HepG2 (cell line): Measurements from ENCODE around the gene SLC22A23. TPM values are rescaled to one million over a fixed set of nuclear protein-coding genes. Genes with fewer than 3 reads are reported as not detected.

ENCODE experiments used
- GPN1 ChIP-seq: sonication (generic); formaldehyde crosslinking; IDR thresholded peaks from 2 replicates; pipeline ENCODE4 v1.5.1; 2020; ENCODE audit warnings: missing genetic modification reagents, borderline replicate concordance
- HMG20B ChIP-seq: conservative IDR thresholded peaks from 2 replicates; pipeline ENCODE4 v1.6.1; 2016; ENCODE audit warnings: missing genetic modification reagents, missing compliant biosample characterization
- HOXD1 ChIP-seq: sonication (generic); formaldehyde crosslinking; IDR thresholded peaks from 2 replicates; pipeline ENCODE4 v1.5.0; 2020; ENCODE audit warnings: missing genetic modification reagents
- KAT8 ChIP-seq: IDR thresholded peaks from 2 replicates; pipeline ENCODE4 v1.6.1; 2016; ENCODE audit warnings: missing genetic modification reagents, missing compliant biosample characterization
- MED1 ChIP-seq: sonication (generic); formaldehyde crosslinking; IDR thresholded peaks from 2 replicates; pipeline ENCODE4 v1.4.0; 2020; ENCODE audit warnings: missing genetic modification reagents
- MTA3 ChIP-seq: sonication (generic); formaldehyde crosslinking; IDR thresholded peaks from 2 replicates; pipeline ENCODE4 v1.4.0; 2020; ENCODE audit warnings: missing genetic modification reagents
- MXI1 ChIP-seq: IDR thresholded peaks from 3 replicates; pipeline ENCODE4 v1.6.1; 2012; ENCODE audit warnings: low read depth, low read length, inconsistent platforms, borderline replicate concordance
- NCOR1 ChIP-seq: fragments of 200-600 bp; sonication (generic); IDR thresholded peaks from 2 replicates; pipeline ENCODE4 v1.7.0; 2017; ENCODE audit warnings: antibody characterized with exemption, low read length, borderline replicate concordance
- NONO ChIP-seq, 2 experiments: fragments of 450-650 bp in 1 of 2; sonication (generic) in 1 of 2; formaldehyde crosslinking in 1 of 2; IDR thresholded peaks in 1 of 2; conservative IDR thresholded peaks in 1 of 2; 2 replicates each; pipeline versions ENCODE4 v1.6.1 to v1.8.0; 2017 to 2022; ENCODE audit warnings: mild to moderate bottlenecking in 1 of 2, missing genetic modification reagents in 1 of 2, moderate library complexity in 1 of 2
- PHF20 ChIP-seq: sonication (generic); formaldehyde crosslinking; IDR thresholded peaks from 2 replicates; pipeline ENCODE4 v1.5.0; 2020; ENCODE audit warnings: mild to moderate bottlenecking, missing genetic modification reagents
- RFXAP ChIP-seq: sonication (generic); formaldehyde crosslinking; IDR thresholded peaks from 2 replicates; pipeline ENCODE4 v1.4.0; 2020; ENCODE audit warnings: missing genetic modification reagents, borderline replicate concordance
- SRF ChIP-seq: IDR thresholded peaks from 2 replicates; pipeline ENCODE4 v1.6.1; 2011; ENCODE audit warnings: mild to moderate bottlenecking, low read depth, low read length, moderate library complexity
- ZFP1 ChIP-seq: IDR thresholded peaks from 2 replicates; pipeline ENCODE4 v1.6.1; 2016
- ZMYM4 ChIP-seq: sonication (generic); formaldehyde crosslinking; IDR thresholded peaks from 2 replicates; pipeline ENCODE4 v1.8.1; 2023; ENCODE audit warnings: mild to moderate bottlenecking, missing genetic modification reagents
- ZNF124 ChIP-seq: sonication (generic); formaldehyde crosslinking; IDR thresholded peaks from 2 replicates; pipeline ENCODE4 v1.4.0; 2020; ENCODE audit warnings: missing genetic modification reagents
- ZNF331 ChIP-seq: sonication (generic); formaldehyde crosslinking; IDR thresholded peaks from 2 replicates; pipeline ENCODE4 v1.4.0; 2020; ENCODE audit warnings: missing genetic modification reagents
- ZNF510 ChIP-seq: sonication (generic); formaldehyde crosslinking; IDR thresholded peaks from 2 replicates; pipeline ENCODE4 v1.4.0; 2020; ENCODE audit warnings: low read depth, mild to moderate bottlenecking, missing genetic modification reagents
- ZNF543 ChIP-seq: sonication (generic); formaldehyde crosslinking; IDR thresholded peaks from 2 replicates; pipeline ENCODE4 v1.4.0; 2020; ENCODE audit warnings: mild to moderate bottlenecking, missing genetic modification reagents
- ZNF7 ChIP-seq: IDR thresholded peaks from 2 replicates; pipeline ENCODE4 v1.6.1; 2016; ENCODE audit warnings: missing biosample characterization, missing genetic modification reagents
- ZNF724P ChIP-seq: sonication (generic); formaldehyde crosslinking; IDR thresholded peaks from 2 replicates; pipeline ENCODE4 v1.8.0; 2022; ENCODE audit warnings: missing genetic modification reagents, borderline replicate concordance
- ZNF788 ChIP-seq: sonication (generic); formaldehyde crosslinking; IDR thresholded peaks from 2 replicates; pipeline ENCODE4 v1.5.0; 2020; ENCODE audit warnings: mild to moderate bottlenecking, missing genetic modification reagents, borderline replicate concordance
- ZSCAN25 ChIP-seq: sonication (generic); formaldehyde crosslinking; IDR thresholded peaks from 2 replicates; pipeline ENCODE4 v1.8.0; 2022; ENCODE audit warnings: mild to moderate bottlenecking, missing genetic modification reagents
- polyA plus RNA-seq, 8 experiments: library from polyadenylated mRNA; depleted of rRNA in 3 of 8; stranded (reverse) in 7 of 8; unstranded in 1 of 8; fragments of >200 nt; fragmentation: Illumina TruSeq in 4 of 8; extraction: Trizol in 4 of 8; gene quantifications; 2 replicates each; pipeline versions ENCODE4 v1.2.1 to v1.2.3, GENCODE V29; 2011 to 2016; ENCODE audit warnings: low read depth in 4 of 8, missing spikeins in 1 of 8, mixed read lengths in 1 of 8; ENCODE audit not compliant: insufficient read depth in 1 of 8
- total RNA-seq, 5 experiments: library from RNA; depleted of rRNA; stranded (reverse); fragments of >200 nt; fragmentation: Illumina TruSeq; extraction: Trizol; gene quantifications; 2 replicates each; pipeline ENCODE4 v1.2.3, GENCODE V29; 2016; ENCODE audit warnings: low read depth in 1 of 5
- TF ChIP-seq, protein P1 (sequence below): sonication (generic); formaldehyde crosslinking; IDR thresholded peaks from 2 replicates; pipeline ENCODE4 v1.4.0; 2020; ENCODE audit warnings: missing genetic modification reagents, borderline replicate concordance
- TF ChIP-seq, protein P2 (sequence below): IDR thresholded peaks from 2 replicates; pipeline ENCODE4 v1.6.1; 2016; ENCODE audit warnings: control low read depth
- TF ChIP-seq, protein P3 (sequence below): sonication (generic); formaldehyde crosslinking; IDR thresholded peaks from 2 replicates; pipeline ENCODE4 v1.4.0; 2020; ENCODE audit warnings: missing genetic modification reagents
- TF ChIP-seq, protein P4 (sequence below): sonication (generic); formaldehyde crosslinking; IDR thresholded peaks from 2 replicates; pipeline ENCODE4 v1.4.0; 2020; ENCODE audit warnings: missing genetic modification reagents, borderline replicate concordance

SLC22A23 gene
- total and polyA plus RNA-seq, 2 of the 13 experiments (the other 11 are each of a cell fraction or from before 2014, with no cell fraction given) = 11.8 to 17.5 TPM

DNA sequence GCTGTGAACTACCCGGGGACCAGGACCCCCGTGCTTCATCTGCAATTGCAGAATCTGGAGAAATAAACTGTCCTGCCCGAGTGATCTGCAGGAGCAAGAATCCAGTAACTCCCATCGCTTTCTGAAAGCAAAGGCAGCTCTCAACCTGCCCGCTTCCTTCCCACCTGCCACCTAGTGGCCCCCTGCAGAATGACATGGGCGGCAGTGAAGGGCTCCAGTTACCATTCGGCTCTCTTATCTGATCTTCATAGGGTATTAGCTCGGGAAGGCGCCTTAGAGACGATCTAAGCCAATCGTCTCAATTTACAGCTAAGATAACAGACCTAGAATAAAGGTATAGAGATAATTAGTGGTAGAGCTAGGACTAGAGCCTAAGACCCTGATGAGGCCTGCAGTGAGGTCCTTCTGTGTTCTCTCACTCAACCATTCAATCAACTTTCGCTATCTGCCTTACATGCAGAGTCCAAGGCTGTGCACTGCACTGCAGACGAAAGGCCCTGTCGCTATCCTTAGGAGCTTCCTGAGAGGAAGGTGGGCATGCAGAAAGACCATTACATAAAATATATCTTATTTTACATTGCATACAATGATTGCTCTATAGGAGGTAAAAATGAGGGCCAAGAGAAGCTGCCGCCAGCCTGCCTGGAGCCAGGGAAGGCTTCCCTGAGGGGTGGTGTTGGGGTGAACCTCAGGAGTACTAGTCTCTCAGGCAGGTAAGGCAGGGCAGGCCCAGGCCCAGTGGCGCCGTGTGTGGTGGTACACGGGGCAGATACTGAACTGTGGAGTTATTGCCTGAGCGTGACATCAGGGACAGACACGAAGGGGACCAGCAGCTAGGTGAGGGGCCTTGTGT lies 205.2 kb downstream of the SLC22A23 start (continued):
- TF ChIP-seq, protein P1, sequence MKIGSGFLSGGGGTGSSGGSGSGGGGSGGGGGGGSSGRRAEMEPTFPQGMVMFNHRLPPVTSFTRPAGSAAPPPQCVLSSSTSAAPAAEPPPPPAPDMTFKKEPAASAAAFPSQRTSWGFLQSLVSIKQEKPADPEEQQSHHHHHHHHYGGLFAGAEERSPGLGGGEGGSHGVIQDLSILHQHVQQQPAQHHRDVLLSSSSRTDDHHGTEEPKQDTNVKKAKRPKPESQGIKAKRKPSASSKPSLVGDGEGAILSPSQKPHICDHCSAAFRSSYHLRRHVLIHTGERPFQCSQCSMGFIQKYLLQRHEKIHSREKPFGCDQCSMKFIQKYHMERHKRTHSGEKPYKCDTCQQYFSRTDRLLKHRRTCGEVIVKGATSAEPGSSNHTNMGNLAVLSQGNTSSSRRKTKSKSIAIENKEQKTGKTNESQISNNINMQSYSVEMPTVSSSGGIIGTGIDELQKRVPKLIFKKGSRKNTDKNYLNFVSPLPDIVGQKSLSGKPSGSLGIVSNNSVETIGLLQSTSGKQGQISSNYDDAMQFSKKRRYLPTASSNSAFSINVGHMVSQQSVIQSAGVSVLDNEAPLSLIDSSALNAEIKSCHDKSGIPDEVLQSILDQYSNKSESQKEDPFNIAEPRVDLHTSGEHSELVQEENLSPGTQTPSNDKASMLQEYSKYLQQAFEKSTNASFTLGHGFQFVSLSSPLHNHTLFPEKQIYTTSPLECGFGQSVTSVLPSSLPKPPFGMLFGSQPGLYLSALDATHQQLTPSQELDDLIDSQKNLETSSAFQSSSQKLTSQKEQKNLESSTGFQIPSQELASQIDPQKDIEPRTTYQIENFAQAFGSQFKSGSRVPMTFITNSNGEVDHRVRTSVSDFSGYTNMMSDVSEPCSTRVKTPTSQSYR (CRISPR knock-in tag) = no peak
- TF ChIP-seq HMG20B (CRISPR knock-in tag) (no peak), ZMYM4 (peak; percentile 72), ZNF788 (no peak), ZNF724P (CRISPR knock-in tag) (no peak), GPN1 (CRISPR knock-in tag) (no peak), NCOR1 (no peak), ZNF124 (CRISPR knock-in tag) (peak; percentile 12; the same call in 1 of the 2 replicates), MXI1 (no peak), ZNF543 (CRISPR knock-in tag) (0 out of 2 replicates have a peak, but pooled peaks have one; percentile 22), HOXD1 (CRISPR knock-in tag) (no peak), ZNF510 (CRISPR knock-in tag) (no peak), NONO (IDR thresholded peaks at IDR 0.05) (no peak), NONO (CRISPR knock-in tag; conservative IDR thresholded peaks at IDR 0.05) (no peak), MTA3 (CRISPR knock-in tag) (no peak), RFXAP (no peak), ZFP1 (CRISPR knock-in tag) (no peak), SRF (no peak), KAT8 (peak; percentile 44; the same call in 1 of the 2 replicates), PHF20 (CRISPR knock-in tag) (no peak), ZNF7 (CRISPR knock-in tag) (no peak), MED1 (CRISPR knock-in tag) (0 out of 2 replicates have a peak, but pooled peaks have one; percentile 28), ZNF331 (CRISPR knock-in tag) (peak; percentile 62; the same call in 1 of the 2 replicates), ZSCAN25 (CRISPR knock-in tag) (no peak)
- TF ChIP-seq, protein P2, sequence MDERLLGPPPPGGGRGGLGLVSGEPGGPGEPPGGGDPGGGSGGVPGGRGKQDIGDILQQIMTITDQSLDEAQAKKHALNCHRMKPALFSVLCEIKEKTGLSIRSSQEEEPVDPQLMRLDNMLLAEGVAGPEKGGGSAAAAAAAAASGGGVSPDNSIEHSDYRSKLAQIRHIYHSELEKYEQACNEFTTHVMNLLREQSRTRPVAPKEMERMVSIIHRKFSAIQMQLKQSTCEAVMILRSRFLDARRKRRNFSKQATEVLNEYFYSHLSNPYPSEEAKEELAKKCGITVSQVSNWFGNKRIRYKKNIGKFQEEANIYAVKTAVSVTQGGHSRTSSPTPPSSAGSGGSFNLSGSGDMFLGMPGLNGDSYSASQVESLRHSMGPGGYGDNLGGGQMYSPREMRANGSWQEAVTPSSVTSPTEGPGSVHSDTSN (CRISPR knock-in tag) = no peak
- TF ChIP-seq, protein P3, sequence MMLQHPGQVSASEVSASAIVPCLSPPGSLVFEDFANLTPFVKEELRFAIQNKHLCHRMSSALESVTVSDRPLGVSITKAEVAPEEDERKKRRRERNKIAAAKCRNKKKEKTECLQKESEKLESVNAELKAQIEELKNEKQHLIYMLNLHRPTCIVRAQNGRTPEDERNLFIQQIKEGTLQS (CRISPR knock-in tag) = no peak
- TF ChIP-seq, protein P4, sequence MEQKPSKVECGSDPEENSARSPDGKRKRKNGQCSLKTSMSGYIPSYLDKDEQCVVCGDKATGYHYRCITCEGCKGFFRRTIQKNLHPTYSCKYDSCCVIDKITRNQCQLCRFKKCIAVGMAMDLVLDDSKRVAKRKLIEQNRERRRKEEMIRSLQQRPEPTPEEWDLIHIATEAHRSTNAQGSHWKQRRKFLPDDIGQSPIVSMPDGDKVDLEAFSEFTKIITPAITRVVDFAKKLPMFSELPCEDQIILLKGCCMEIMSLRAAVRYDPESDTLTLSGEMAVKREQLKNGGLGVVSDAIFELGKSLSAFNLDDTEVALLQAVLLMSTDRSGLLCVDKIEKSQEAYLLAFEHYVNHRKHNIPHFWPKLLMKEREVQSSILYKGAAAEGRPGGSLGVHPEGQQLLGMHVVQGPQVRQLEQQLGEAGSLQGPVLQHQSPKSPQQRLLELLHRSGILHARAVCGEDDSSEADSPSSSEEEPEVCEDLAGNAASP (CRISPR knock-in tag) = peak; percentile 59; the same call in 1 of the 2 replicates
